HFF-Myc (cell line): ENCODE results near the gene EIF2B2.

Source experiments
- DNase-seq: peaks from one replicate; pipeline ENCODE4 v3.0.0-alpha.2; 2011; ENCODE audit warnings: low read depth; ENCODE audit errors: extremely low read depth
- H3K4me3 ChIP-seq: replicated peaks from 2 replicates; pipeline ENCODE4 v1.5.1; 2011; ENCODE audit warnings: low read depth, mild to moderate bottlenecking, control low read depth, low read length
- CTCF ChIP-seq: IDR thresholded peaks from 2 replicates; pipeline ENCODE4 v1.5.1; 2012; ENCODE audit warnings: mild to moderate bottlenecking, low read depth, low read length, control low read depth; ENCODE audit errors: missing control alignments

Gene EIF2B2

DNA sequence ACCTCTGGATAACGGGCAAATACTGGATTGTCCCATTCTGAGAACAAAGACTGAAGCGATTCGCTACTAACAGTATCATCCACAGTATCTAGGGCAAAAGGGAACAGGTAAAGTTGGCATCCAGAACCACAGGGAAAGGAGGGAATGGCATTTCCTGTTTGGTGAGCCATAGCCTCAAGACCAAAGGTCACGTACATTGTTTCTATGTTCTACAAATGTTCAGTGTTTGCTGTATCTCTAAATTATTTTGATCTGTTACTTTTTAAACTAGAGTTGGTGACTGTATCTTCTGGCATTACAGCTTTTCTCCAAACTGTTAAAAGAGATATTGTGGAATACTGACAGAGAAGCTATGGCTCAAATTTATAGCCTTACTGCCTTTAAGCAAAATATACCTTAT is 38.9 kb downstream of the EIF2B2 start:
- DNase-seq: no peak
- TF ChIP-seq CTCF: no peak
- H3K4me3 ChIP-seq: no peak overlapping the region

- H3K4me3 ChIP-seq: no peak overlapping the region
- DNase-seq: no peak
- no peak for TF ChIP-seq CTCF
Observed at GRCh38 chr14:75042035-75042434, 39.3 kb downstream of the EIF2B2 start.

DNA sequence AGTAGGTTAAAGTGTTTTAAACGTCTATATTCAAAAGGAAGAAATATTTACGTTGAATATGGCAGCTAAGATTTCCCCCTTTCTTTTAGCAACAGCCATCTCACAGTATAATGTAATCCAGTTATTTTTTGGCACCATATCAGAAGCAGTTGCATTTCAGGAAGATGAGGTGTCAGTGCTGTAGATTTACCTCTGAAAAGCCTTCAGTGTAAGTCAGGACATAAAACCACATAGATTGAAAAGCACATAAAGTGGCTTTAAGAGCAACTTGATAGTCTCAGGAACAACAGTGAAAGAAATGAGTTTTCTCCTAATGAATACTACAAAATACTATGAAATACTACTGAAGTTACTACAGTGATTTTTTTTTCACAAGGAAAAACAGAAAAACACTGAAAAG is 41.6 kb downstream of the EIF2B2 start:
- H3K4me3 ChIP-seq: no peak overlapping the region
- no peak for TF ChIP-seq CTCF
- DNase-seq: no peak

DNA sequence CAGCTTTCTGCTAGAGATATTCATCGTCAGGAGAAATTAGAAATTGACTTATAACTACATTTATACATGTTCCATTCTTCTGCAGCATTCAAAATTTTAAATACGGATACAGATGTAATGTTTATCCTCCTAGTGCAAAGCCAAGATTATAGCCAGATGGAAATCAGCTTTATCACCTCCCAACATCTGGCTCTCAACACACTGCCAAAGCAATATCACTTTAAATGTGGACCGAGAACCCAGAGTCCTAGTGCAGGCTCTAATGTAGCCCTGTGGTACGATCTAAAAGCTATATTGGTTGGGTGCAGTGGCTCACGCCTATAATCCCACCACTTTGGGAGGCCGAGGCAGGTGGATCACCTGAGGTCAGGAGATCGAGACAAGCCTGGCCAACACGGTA is 42.0 kb downstream of the EIF2B2 start:
- no peak for DNase-seq
- TF ChIP-seq CTCF: no peak
- H3K4me3 ChIP-seq: no peak overlapping the region

- TF ChIP-seq CTCF: no peak
- H3K4me3 ChIP-seq: no peak overlapping the region
- DNase-seq: no peak
Observed at GRCh38 chr14:75046275-75046674, 43.6 kb downstream of the EIF2B2 start.

DNA sequence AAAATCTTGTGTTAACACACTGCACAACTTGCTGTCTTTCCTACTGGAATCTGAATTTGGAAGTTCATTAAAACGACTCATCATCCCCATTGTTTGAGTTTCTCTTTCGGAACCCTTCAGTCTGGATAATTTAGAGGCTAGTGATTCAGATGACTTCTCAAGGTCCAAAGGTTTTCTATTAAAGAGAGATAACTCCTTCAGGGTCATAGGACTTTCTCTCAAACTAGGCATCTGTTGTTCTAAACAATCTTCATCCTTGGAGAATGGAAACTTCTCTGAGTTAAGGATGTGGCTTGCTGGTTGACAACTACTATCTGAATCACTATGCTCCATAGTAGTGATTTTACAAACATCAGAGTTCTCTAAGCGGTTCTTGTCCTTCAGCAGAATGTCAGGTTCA is 44.2 kb downstream of the EIF2B2 start:
- H3K4me3 ChIP-seq: no peak overlapping the region
- no peak for TF ChIP-seq CTCF
- no peak for DNase-seq

GRCh38 chr14:75047506-75047905 is 44.8 kb downstream of the EIF2B2 start:
- no peak for DNase-seq
- TF ChIP-seq CTCF: no peak

More at GRCh38 chr14:75047506-75047905, 44.8 kb downstream of the EIF2B2 start:
- no peak overlapping the region for H3K4me3 ChIP-seq
